SJCRH30 (cell line): ENCODE measurements around the gene RAPGEF2. TPM values are rescaled to one million over a fixed set of nuclear protein-coding genes. Genes with fewer than 3 reads are reported as not detected.
"Not testable (repeated sequence)": the region's sequence is repeated elsewhere in the genome, so short reads cannot be mapped to it uniquely, and the experiment has no call there.

Experiments used
- DNase-seq, 2 experiments: peaks; one replicate each; pipeline ENCODE4 v3.0.0-alpha.2; 2015 to 2020
- H3K27ac ChIP-seq: fragments of 250-450 bp; sonication (Bioruptor Pico); 2 replicates; pipeline ENCODE4 v1.5.1; 2020; ENCODE audit warnings: mild to moderate bottlenecking, moderate library complexity
- H3K27me3 ChIP-seq: fragments of 250-450 bp; sonication (Bioruptor Pico); 2 replicates; pipeline ENCODE4 v1.5.1; 2020; ENCODE audit warnings: mild to moderate bottlenecking, moderate library complexity
- H3K36me3 ChIP-seq: fragments of 250-450 bp; sonication (Bioruptor Pico); 2 replicates; pipeline ENCODE4 v1.5.1; 2020; ENCODE audit warnings: mild to moderate bottlenecking, moderate library complexity
- H3K4me1 ChIP-seq: fragments of 250-450 bp; sonication (Bioruptor Pico); 2 replicates; pipeline ENCODE4 v1.5.1; 2020; ENCODE audit warnings: mild to moderate bottlenecking, moderate library complexity
- H3K4me3 ChIP-seq: fragments of 250-450 bp; sonication (Bioruptor Pico); 2 replicates; pipeline ENCODE4 v1.5.1; 2020; ENCODE audit warnings: mild to moderate bottlenecking, moderate library complexity
- H3K9me3 ChIP-seq: fragments of 250-450 bp; sonication (Bioruptor Pico); replicated peaks from 2 replicates; pipeline ENCODE4 v1.5.1; 2020; ENCODE audit warnings: mild to moderate bottlenecking, moderate library complexity
- total RNA-seq: library from RNA; depleted of rRNA; stranded (reverse); fragments of >200 nt; shearing (Covaris generic); gene quantifications from 2 replicates; pipeline ENCODE4 v1.2.3, GENCODE V29; 2014

The RAPGEF2 gene
- total RNA-seq, 1 experiment from 2014 or later = 17.9 TPM

DNA sequence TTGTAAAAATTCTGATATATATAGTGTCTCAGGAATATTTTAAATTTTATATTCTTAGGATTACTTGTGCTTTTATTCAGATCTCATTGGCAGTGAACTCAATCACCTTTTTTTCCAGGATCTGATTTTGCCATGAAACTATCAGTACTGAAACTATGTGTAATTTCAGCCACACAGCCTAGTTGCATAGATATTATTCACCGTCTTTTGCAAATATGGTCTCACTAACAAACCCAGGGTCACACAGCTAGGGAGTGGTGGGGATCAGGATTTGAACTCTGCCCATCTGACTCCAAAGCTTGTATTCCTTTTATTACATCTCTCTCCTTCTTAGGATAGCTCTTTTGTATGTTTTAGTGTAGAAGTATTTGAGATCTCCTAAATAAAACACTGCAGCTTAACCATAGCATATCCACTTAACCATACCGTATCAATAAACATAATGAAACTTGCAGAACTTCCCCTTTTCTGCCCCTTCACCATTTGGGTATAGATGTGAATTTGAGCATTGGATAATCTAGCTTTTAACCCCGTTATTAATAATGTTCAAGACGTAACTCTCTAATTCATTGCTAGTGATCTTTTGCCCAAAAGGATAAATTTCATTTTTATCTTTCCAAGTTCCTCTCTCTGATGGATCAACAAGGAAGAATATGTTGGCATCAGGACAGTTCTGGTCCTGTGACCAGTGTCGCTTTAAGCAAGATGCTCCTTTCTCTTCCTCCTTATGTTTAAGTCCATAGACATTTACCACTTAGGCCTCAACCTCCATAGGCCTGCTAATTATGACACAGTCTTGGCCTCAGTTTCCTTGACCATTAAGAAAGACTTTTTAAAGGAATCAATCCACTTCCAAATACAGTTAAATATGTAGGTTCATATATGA lies 74.6 kb downstream of the RAPGEF2 start:
- no peaks in the 10 kb centered on the region for H3K4me1 ChIP-seq
- H3K9me3 ChIP-seq = no peaks in the 10 kb centered on the region

DNA sequence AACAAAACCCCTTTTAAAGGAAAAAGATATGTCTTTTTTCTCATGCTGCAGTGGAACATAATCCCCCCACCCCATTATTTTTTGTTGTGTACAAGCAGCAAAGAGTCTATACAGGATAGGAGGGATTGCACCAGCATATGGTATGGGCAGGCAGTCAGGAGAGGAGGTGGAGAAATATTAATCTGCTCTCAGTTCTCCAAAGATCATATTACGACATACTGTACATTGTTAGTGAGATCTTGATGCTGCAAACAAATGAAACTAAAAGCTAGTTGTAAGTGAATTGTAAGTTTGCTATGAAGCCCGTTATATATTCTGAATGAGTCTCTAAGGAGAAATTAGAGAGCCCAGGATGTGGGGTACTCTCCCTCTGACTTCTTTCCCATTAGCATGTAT lies 75.3 kb downstream of the RAPGEF2 start:
- no peaks in the 10 kb centered on the region for H3K36me3 ChIP-seq
- no peaks in the 10 kb centered on the region for H3K27me3 ChIP-seq
- no peak overlapping the region for H3K4me3 ChIP-seq
- H3K9me3 ChIP-seq = no peaks in the 10 kb centered on the region
- DNase-seq = no peak
- no peak overlapping the region for H3K27ac ChIP-seq
- H3K4me1 ChIP-seq = no peaks in the 10 kb centered on the region

More for the DNA sequence above, 74.6 kb downstream of the RAPGEF2 start:
- no peak for DNase-seq
- no peaks in the 10 kb centered on the region for H3K27me3 ChIP-seq
- no peaks in the 10 kb centered on the region for H3K36me3 ChIP-seq
- H3K27ac ChIP-seq = no peak overlapping the region
- H3K4me3 ChIP-seq = no peak overlapping the region

DNA sequence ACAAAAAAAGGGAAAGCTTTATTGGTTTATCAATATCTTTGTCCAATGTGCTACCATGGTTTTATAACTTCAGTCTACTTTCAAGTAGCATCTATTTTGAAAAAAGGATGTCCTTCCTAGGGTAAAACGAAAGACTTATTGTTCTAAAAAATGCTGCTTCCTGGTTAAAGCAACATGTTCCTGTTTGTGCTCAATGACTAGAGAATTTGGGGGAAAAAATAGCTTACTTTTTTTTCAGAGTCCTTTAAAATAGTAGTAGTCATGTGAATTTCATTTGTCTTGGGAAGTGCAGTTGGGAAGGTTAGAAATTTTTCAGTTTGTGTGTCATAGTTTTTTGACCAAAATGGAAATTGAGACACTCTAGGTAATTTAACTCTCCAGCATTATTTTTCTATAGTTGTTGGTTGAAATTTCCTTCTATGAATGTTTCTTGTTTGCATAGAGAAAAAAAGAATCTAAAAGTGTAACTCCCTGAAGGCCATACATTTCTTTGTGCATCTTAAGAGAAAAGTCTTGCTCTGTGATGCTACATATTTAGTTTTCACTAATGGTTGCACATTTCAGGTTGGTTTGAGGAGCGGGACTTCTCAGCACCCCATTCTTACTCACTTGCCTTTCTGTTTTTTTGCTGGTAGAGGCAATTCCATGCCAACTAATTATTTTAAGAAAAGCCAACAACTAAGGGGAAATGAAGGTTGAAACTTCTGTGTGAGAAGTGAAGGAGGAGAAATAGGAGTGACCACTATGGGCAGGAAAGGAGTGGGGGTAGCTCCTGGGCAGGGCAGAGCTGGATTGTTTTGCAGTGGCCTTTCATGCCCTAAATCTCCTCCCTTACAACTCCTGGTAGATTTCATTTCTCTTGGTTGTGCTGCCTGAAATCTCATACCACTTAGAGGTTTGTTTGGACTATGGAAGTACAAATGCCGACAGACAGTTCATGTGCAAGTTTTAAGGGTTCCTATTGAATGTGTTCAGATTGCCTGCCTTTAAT lies 76.4 kb downstream of the RAPGEF2 start:
- Histone ChIP-seq H3K4me3 (no peak overlapping the region), H3K27me3 (no peaks in the 10 kb centered on the region), H3K36me3 (no peaks in the 10 kb centered on the region), H3K4me1 (no peaks in the 10 kb centered on the region), H3K9me3 (no peaks in the 10 kb centered on the region), H3K27ac (no peak overlapping the region)
- DNase-seq = no peak

DNA sequence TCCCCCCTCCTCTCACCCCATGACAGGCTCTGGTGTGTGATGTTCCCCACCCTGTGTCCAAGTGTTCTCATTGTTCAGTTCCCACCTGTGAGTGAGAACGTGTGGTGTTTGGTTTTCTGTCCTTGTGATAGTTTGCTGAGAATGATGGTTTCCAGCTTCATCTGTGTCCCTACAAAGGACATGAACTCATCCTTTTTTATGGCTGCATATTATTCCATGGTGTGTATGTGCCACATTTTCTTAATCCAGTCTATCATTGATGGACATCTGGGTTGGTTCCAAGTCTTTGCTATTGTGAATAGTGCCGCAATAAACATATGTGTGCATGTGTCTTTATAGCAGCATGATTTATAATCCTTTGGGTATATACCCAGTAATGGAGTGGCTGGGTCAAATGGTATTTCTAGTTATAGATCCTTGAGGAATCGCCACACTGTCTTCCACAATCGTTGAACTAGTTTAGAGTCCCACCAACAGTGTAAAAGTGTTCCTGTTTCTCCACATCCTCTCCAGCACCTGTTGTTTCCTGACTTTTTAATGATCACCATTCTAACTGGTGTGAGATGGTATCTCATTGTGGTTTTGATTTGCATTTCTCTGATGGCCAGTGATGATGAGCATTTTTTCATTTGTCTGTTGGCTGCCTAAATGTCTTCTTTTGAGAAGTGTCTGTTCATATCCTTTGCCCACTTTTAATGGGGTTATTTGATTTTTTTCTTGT lies 81.2 kb downstream of the RAPGEF2 start:
- not testable (repeated sequence) for H3K36me3 ChIP-seq, H3K9me3 ChIP-seq, H3K4me3 ChIP-seq, H3K27ac ChIP-seq, H3K4me1 ChIP-seq, DNase-seq, H3K27me3 ChIP-seq

DNA sequence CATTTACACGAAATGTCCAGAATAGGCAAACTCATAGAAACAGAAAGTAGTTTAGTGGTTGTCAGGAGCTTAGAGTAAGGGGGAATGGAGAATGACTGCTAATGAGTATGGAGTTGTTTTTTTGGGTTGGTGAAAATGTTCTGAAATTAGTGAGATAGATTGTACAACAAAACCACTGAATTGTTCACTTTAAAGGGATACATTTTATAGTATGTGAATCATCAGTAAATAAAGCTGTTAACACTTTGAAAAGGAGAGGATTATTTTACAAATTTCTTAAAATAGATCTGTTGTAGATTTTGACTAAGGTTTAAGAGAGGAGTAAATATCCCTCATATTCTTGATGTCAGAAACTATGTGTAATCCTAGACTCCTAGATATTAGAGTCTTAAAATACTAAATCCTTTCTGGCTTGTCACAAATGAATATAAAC lies 82.7 kb downstream of the RAPGEF2 start:
- Histone ChIP-seq H3K27ac (no peak overlapping the region), H3K36me3 (no peaks in the 10 kb centered on the region), H3K27me3 (no peaks in the 10 kb centered on the region), H3K4me3 (no peak overlapping the region), H3K4me1 (peaks cover 2% of the 10 kb centered on the region; the same call in 1 of the 2 replicates), H3K9me3 (no peaks in the 10 kb centered on the region)
- no peak for DNase-seq

DNA sequence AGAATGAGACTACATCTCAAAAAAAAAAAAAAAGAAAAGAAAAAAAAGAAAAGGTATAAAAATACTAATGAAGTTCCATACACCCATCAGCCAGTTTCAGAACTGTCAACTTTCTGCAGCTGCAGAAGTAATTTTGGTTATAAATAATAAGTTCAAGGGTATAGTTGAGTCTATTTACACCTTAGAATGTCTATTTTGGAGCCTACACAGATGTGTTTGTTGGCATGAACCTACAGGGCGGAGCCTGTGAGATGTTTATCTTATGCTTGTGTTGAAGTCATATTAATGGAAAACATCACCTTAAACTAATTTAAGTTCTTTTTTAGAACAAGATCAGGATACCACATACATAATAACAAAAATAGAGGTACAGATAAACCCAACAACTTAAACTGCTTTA lies 85.8 kb downstream of the RAPGEF2 start:
- Histone ChIP-seq H3K36me3 (no peaks in the 10 kb centered on the region), H3K9me3 (no peaks in the 10 kb centered on the region), H3K4me3 (no peak overlapping the region), H3K27me3 (no peaks in the 10 kb centered on the region), H3K27ac (no peak overlapping the region), H3K4me1 (peaks cover 2% of the 10 kb centered on the region; the same call in 1 of the 2 replicates)
- no peak for DNase-seq

DNA sequence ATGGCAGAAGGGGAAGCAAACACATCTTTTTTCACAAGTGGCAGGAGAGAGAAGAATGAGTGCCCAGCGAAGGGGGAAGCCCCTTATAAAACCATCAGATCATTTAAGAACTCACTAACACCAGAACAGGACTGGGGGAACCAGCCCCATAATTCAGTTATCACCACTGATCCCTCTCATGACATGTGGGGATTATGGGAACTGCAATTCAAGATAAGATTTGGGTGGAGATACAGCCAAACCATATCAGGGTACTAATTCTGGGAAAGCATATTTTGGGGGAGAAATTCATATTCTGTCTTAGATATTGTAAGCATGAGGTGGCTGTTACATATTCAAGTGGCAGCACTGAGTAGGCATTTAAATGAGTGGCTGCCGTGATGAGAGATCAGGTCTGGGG lies 87.8 kb downstream of the RAPGEF2 start:
- Histone ChIP-seq H3K4me1 (peaks cover 2% of the 10 kb centered on the region; the same call in 1 of the 2 replicates), H3K27me3 (no peaks in the 10 kb centered on the region), H3K9me3 (no peaks in the 10 kb centered on the region), H3K27ac (no peak overlapping the region), H3K36me3 (no peaks in the 10 kb centered on the region), H3K4me3 (no peak overlapping the region)
- no peak for DNase-seq

DNA sequence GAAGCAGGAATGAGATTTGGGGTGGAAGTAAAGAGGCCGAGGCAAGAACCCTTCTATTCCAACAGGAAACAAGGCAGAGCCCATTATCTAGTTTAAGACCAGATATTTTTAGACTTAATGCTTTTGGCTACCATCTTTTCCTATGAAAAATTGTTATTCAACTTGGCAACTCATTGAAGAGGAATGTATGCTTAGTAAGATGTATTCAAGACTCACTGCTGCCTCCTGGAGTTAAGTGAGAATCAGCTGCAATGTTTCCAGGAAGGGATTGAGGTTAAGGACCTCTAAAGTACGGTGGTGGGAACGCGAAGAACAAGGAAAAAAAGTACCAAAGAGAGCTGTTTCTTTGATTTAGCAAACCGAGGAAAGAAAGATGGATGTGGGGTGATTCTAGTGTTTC lies 89.1 kb downstream of the RAPGEF2 start:
- Histone ChIP-seq H3K27me3 (no peaks in the 10 kb centered on the region), H3K4me1 (0 out of 2 replicates have a peak, but pooled peaks cover 2% of the 10 kb centered on the region), H3K4me3 (no peak overlapping the region), H3K9me3 (no peaks in the 10 kb centered on the region), H3K27ac (no peak overlapping the region), H3K36me3 (no peaks in the 10 kb centered on the region)
- DNase-seq = peak; percentile 2 to 30

DNA sequence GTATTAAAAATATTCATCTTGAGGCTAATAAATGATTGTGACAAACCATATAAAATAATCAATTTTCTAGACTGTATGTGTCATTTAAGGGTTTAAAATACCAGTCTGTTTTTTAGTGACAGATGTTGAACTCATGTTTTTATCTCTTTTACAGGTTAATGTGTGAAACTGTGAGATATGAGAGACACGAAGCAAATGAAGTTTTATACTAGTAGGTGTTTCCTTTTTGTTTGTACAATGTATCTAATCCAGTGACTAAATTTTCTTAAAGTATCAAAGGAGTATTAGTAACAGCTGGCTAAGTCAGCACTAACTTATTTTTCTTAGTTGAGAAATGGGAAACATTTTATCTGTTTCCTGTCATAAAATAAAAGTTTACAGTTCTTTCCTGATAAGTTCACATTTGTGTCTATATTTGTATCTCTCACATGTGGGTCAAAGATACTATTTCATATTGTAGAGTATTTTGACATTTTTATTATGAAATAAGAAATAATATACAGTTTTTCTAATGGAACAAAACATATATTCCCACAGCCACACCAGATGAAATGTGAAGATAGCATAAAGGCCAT lies 90.3 kb downstream of the RAPGEF2 start:
- Histone ChIP-seq H3K27me3 (no peaks in the 10 kb centered on the region), H3K4me3 (no peak overlapping the region), H3K36me3 (no peaks in the 10 kb centered on the region), H3K9me3 (no peaks in the 10 kb centered on the region), H3K4me1 (0 out of 2 replicates have a peak, but pooled peaks cover under 1% of the 10 kb centered on the region), H3K27ac (no peak overlapping the region)
- no peak for DNase-seq

DNA sequence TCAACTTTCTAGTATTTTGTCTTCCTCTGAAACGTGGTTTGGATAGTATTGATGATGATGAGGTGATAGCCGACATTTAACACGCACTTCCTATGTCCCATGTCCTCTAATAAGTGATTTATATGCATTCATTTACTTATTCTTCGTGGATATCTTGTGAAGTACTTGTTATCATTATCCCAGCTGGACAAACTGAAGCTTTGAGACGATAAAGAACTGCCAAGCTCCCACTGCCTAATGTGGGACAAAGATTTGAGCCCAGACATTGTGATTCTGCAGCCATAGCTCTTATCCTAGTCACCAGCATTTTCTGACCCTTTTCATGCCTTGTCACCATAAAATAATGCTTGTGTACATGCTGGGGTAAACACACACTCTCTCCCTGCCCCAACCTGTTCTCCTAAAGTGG lies 92.5 kb downstream of the RAPGEF2 start:
- Histone ChIP-seq H3K9me3 (no peaks in the 10 kb centered on the region), H3K27ac (no peak overlapping the region)
- DNase-seq = no peak

DNA sequence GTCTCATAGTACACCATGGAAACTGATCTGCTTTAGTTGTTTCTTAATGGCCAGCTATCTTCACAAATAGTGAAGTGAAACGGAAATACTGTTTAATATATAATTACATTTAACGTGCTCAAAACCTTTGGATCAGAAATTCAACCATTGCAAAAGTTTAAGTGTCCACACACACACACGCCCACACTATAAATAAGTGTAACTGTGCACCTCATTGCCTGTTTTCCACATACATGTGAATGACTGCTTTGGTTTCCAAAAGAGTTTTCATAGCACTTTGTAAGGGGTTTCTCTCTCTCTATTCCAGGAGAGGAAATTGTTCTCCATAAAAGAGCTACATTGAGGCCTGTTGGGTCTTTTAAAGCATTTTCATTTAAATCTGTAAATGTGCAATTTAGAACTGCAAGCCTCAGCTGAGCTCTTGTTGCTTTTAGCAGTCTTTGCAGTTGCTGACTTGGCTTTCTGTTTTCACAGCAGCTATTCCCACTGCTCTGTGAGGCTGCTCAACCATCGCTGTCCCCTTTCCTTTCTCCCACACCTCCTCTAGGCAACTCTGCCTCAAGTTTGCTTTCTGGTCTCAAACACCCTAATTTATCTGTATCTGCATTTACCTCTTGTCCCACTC lies 94.5 kb downstream of the RAPGEF2 start:
- Histone ChIP-seq H3K4me1 (no peaks in the 10 kb centered on the region), H3K36me3 (no peaks in the 10 kb centered on the region), H3K9me3 (no peaks in the 10 kb centered on the region), H3K27me3 (no peaks in the 10 kb centered on the region), H3K4me3 (no peak overlapping the region), H3K27ac (no peak overlapping the region)
- no peak for DNase-seq

More for the DNA sequence above, 92.5 kb downstream of the RAPGEF2 start:
- Histone ChIP-seq H3K36me3 (no peaks in the 10 kb centered on the region), H3K4me1 (no peaks in the 10 kb centered on the region), H3K4me3 (no peak overlapping the region), H3K27me3 (no peaks in the 10 kb centered on the region)

DNA sequence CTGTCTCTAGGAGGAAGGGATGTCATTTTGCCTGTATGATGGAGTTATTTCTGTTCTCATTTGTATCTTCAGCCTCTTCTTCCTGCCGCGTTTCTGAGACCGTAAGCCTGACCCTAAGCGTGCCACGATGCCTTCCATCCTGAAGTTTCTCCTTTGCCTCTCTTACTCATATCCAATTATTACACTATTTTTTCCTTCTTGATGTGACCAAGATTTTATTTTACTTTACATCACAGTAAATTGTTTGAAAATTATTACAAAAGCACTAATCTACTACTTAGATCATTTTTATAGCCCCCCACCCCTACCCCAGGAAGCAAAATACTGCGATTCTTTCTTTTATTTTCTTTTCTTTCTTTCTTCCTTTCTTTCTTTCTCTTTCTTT lies 95.0 kb downstream of the RAPGEF2 start:
- DNase-seq = no peak
- Histone ChIP-seq H3K36me3 (no peaks in the 10 kb centered on the region), H3K9me3 (no peaks in the 10 kb centered on the region), H3K4me3 (no peak overlapping the region), H3K27me3 (no peaks in the 10 kb centered on the region), H3K27ac (no peak overlapping the region), H3K4me1 (no peaks in the 10 kb centered on the region)

DNA sequence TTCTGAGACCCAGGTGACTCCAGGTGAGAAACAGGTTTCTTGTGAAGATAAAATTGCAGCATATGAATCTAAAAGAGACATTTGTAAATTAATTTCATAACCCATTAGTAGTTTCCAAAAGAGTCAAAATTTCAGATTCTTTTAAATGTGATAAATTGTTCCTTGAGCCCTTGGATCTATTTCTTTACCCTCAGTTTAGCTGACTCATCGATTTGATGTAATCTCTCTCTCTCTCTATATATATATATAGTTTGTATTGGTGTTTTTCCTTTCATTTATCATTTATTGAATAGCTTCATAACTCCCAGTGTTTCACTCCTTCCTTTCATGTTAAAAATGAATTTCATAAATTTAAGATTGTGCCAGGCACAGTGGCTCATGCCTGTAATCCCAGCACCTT lies 96.9 kb downstream of the RAPGEF2 start:
- no peak overlapping the region for H3K4me3 ChIP-seq
- H3K27me3 ChIP-seq = no peaks in the 10 kb centered on the region
- H3K4me1 ChIP-seq = no peaks in the 10 kb centered on the region
- no peak for DNase-seq
- H3K36me3 ChIP-seq = no peaks in the 10 kb centered on the region
- no peak overlapping the region for H3K27ac ChIP-seq
- H3K9me3 ChIP-seq = no peaks in the 10 kb centered on the region

DNA sequence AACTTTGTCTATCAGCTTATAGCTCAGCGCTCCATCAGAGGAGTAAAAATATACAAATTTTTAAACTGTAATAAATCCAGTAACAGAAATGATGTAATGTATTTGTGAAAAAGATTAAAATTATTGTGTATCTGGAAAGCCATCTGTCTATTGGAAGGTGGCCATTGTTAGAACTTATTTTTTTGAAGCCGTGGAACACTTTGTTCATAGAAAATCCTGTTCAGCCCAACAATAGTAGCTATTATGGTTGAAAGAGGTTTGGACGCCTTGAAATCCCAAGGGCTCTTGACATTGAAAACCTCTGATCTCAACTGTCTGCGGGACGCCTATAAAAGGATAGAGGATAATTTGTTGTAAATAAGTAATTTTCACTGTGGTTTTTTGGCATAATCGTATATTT lies 98.3 kb downstream of the RAPGEF2 start:
- Histone ChIP-seq H3K27me3 (no peaks in the 10 kb centered on the region), H3K36me3 (no peaks in the 10 kb centered on the region), H3K9me3 (no peaks in the 10 kb centered on the region), H3K4me3 (no peak overlapping the region), H3K27ac (no peak overlapping the region), H3K4me1 (no peaks in the 10 kb centered on the region)
- DNase-seq = no peak
